SK-N-SH (cell line): ENCODE results near the gene DNAJB8. TPM values are rescaled to one million over a fixed set of nuclear protein-coding genes. Genes with fewer than 3 reads are reported as not detected.
A peak's percentile ranks its signal among the peaks of the same experiment; 100 is the strongest.

Source experiments
- CTCF ChIA-PET: fragments of 300-600, 350-600 bp; formaldehyde crosslinking; extraction: SDS; loops from one replicate; lab custom pipeline; 2021; lab: Yijun Ruan, JAX
- POLR2A ChIA-PET: fragments of 350-600 bp; sonication (Branson Sonifier 250); formaldehyde crosslinking; extraction: SDS; loops from one replicate; lab custom pipeline; 2020; ENCODE audit warnings: antibody characterized with exemption, inconsistent platforms; lab: Yijun Ruan, JAX
- DNase-seq: peaks from one replicate; pipeline ENCODE4 v3.0.0; 2012
- H2AFZ ChIP-seq: fragments of 200-600 bp; sonication (generic); 2 replicates; pipeline ENCODE4 v1.8.1; 2016; ENCODE audit warnings: antibody characterized with exemption, mild to moderate bottlenecking, low read depth
- H3F3A ChIP-seq: fragments of 200-600 bp; sonication (generic); replicated peaks from 2 replicates; pipeline ENCODE3; 2016; ENCODE audit warnings: antibody characterized with exemption, mild to moderate bottlenecking; ENCODE audit not compliant: insufficient read depth
- H3K27ac ChIP-seq, 2 experiments: fragments of 200-500 bp in 1 of 2; fragments of 200-600 bp in 1 of 2; sonication (Bioruptor generic) in 1 of 2; sonication (generic), shearing (Covaris generic) in 1 of 2; 2 replicates each; pipeline versions ENCODE4 v1.5.1 to v1.6.1; 2014 to 2016; ENCODE audit warnings: low read depth in 2 of 2, inconsistent platforms in 1 of 2, low read length in 1 of 2, mild to moderate bottlenecking in 1 of 2, mixed read lengths in 1 of 2
- H3K27me3 ChIP-seq: fragments of 200-600 bp; sonication (generic), shearing (Covaris generic); 2 replicates; pipeline ENCODE4 v1.6.1; 2016; ENCODE audit warnings: mixed run types; ENCODE audit not compliant: insufficient read depth
- H3K36me3 ChIP-seq, 2 experiments: fragments of 200-500 bp in 1 of 2; fragments of 200-600 bp in 1 of 2; sonication (Bioruptor generic) in 1 of 2; sonication (generic) in 1 of 2; replicated peaks in 1 of 2; 2 replicates each; pipeline versions ENCODE3 to v1.5.1; 2014 to 2016; ENCODE audit warnings: low read length in 1 of 2, mild to moderate bottlenecking in 1 of 2; ENCODE audit not compliant: insufficient read depth in 2 of 2, control insufficient read depth in 1 of 2
- H3K4me1 ChIP-seq, 2 experiments: fragments of 200-500 bp in 1 of 2; fragments of 200-600 bp in 1 of 2; sonication (Bioruptor generic) in 1 of 2; sonication (generic), shearing (Covaris generic) in 1 of 2; 2 replicates each; pipeline versions ENCODE4 v1.5.1 to v1.6.1; 2014 to 2016; ENCODE audit warnings: low read depth in 1 of 2, low read length in 1 of 2, mixed run types in 1 of 2; ENCODE audit not compliant: insufficient read depth in 2 of 2, control insufficient read depth in 1 of 2
- H3K4me2 ChIP-seq: fragments of 200-600 bp; sonication (generic), shearing (Covaris generic); 2 replicates; pipeline ENCODE4 v1.6.1; 2017; ENCODE audit warnings: mixed run types
- H3K4me3 ChIP-seq, 2 experiments: fragments of 200-500 bp in 1 of 2; fragments of 200-600 bp in 1 of 2; sonication (Bioruptor generic) in 1 of 2; sonication (generic), shearing (Covaris generic) in 1 of 2; 2 replicates each; pipeline versions ENCODE4 v1.5.1 to v1.8.1; 2014 to 2016; ENCODE audit warnings: low read depth in 2 of 2, inconsistent platforms in 1 of 2, low read length in 1 of 2, mild to moderate bottlenecking in 1 of 2, mixed read lengths in 1 of 2, moderate library complexity in 1 of 2
- H3K79me2 ChIP-seq: fragments of 200-600 bp; sonication (generic); 2 replicates; pipeline ENCODE4 v1.8.1; 2017; ENCODE audit warnings: mild to moderate bottlenecking; ENCODE audit not compliant: insufficient read depth
- H3K9ac ChIP-seq: fragments of 200-600 bp; sonication (generic); 2 replicates; pipeline ENCODE4 v1.6.1; 2017; ENCODE audit warnings: mixed run types
- H3K9me2 ChIP-seq: fragments of 200-600 bp; sonication (generic); 2 replicates; pipeline ENCODE4 v1.6.1; 2017; ENCODE audit warnings: mixed run types
- H3K9me3 ChIP-seq: fragments of 200-600 bp; sonication (generic); 2 replicates; pipeline ENCODE4 v1.6.1; 2017; ENCODE audit warnings: mixed run types, mild to moderate bottlenecking, moderate library complexity
- H4K20me1 ChIP-seq: fragments of 200-600 bp; sonication (generic); 2 replicates; pipeline ENCODE4 v1.6.1; 2017; ENCODE audit warnings: mild to moderate bottlenecking, mixed run types; ENCODE audit not compliant: insufficient read depth
- CHD2 ChIP-seq: fragments of 150-350 bp; IDR thresholded peaks from 2 replicates; pipeline ENCODE4 v1.6.1; 2018; ENCODE audit warnings: low read length; ENCODE audit not compliant: partially characterized antibody
- CTCF ChIP-seq: fragments of 200-600 bp; sonication (generic); IDR thresholded peaks from 2 replicates; pipeline ENCODE4 v1.6.1; 2017; ENCODE audit warnings: antibody characterized with exemption, mild to moderate bottlenecking, moderate library complexity
- ELF1 ChIP-seq: IDR thresholded peaks from 2 replicates; pipeline ENCODE4 v1.4.0; 2012
- FOXM1 ChIP-seq: IDR thresholded peaks from 2 replicates; pipeline ENCODE4 v1.4.0; 2012; ENCODE audit warnings: low read depth, mild to moderate bottlenecking
- GABPA ChIP-seq: IDR thresholded peaks from 2 replicates; pipeline ENCODE4 v1.4.0; 2012; ENCODE audit warnings: low read depth, mild to moderate bottlenecking
- GATA2 ChIP-seq: sonication (generic); formaldehyde crosslinking; IDR thresholded peaks from 2 replicates; pipeline ENCODE4 v1.5.0; 2020; ENCODE audit warnings: mild to moderate bottlenecking, missing genetic modification reagents
- MAX ChIP-seq: IDR thresholded peaks from 2 replicates; pipeline ENCODE4 v1.4.0; 2012; ENCODE audit warnings: low read depth
- MEF2A ChIP-seq: IDR thresholded peaks from 2 replicates; pipeline ENCODE4 v1.4.0; 2012; ENCODE audit warnings: low read depth, borderline replicate concordance
- NRF1 ChIP-seq: IDR thresholded peaks from 2 replicates; pipeline ENCODE4 v1.6.1; 2012; ENCODE audit warnings: low read depth, mild to moderate bottlenecking, low read length
- RAD21 ChIP-seq: IDR thresholded peaks from 2 replicates; pipeline ENCODE4 v1.6.1; 2012; ENCODE audit warnings: mild to moderate bottlenecking, low read length
- RCOR1 ChIP-seq: fragments of 150-350 bp; IDR thresholded peaks from 2 replicates; pipeline ENCODE4 v1.6.1; 2017; ENCODE audit warnings: antibody characterized with exemption, low read length
- REST ChIP-seq: IDR thresholded peaks from 2 replicates; pipeline ENCODE4 v1.6.1; 2012; ENCODE audit warnings: mild to moderate bottlenecking, low read depth, low read length, moderate library complexity
- RXRA ChIP-seq: IDR thresholded peaks from 2 replicates; pipeline ENCODE4 v1.4.0; 2012; ENCODE audit warnings: low read depth, mild to moderate bottlenecking, borderline replicate concordance
- USF1 ChIP-seq: IDR thresholded peaks from 2 replicates; pipeline ENCODE4 v1.4.0; 2012; ENCODE audit warnings: low read depth, borderline replicate concordance
- WGBS: methylation state at CpG from one replicate; pipeline ENCODE4 v1.1.6; 2017; ENCODE audit warnings: low lambda C conversion rate; 5-methylcytosine and 5-hydroxymethylcytosine counted together
- polyA plus RNA-seq, 3 experiments: library from polyadenylated mRNA; depleted of rRNA; stranded (reverse); fragments of >200 nt; gene quantifications; 2 replicates each; pipeline ENCODE4 v1.2.3, GENCODE V29; 2012

Gene DNAJB8
- polyA plus RNA-seq, 1 of the 3 experiments (the other 2 are of a cell fraction) = not detected

GRCh38 chr3:128505771-128506170, 39.1 kb upstream of the DNAJB8 start:
- Histone ChIP-seq H4K20me1 (no peaks in the 10 kb centered on the region), H2AFZ (no peak overlapping the region), H3K4me1 (no peaks in the 10 kb centered on the region), H3K27me3 (no peaks in the 10 kb centered on the region), H3K9me3 (no peaks in the 10 kb centered on the region), H3K9me2 (no peaks in the 10 kb centered on the region), H3K27ac (no peak overlapping the region)
- POLR2A ChIA-PET = interaction anchor here (1.4 to 1.5 kb wide), 2 partner anchors 13 to 16 kb away, joined by 3 to 5 read pairs; partner anchors contain the start of gene GATA2
- TF ChIP-seq USF1 (peak; percentile 51; the same call in 1 of the 2 replicates), CTCF (no peak)
- TF ChIP-seq, all 33 proteins: peak for 1
- H3K9ac ChIP-seq = no peak overlapping the region
- DNase-seq = no peak
- no peak overlapping the region for H3K4me2 ChIP-seq
- H3K36me3 ChIP-seq = no peaks in the 10 kb centered on the region
- 100% methylated on average over 3 of the region's 3 CpGs for WGBS
- no peaks in the 10 kb centered on the region for H3F3A ChIP-seq
- H3K79me2 ChIP-seq = no peaks in the 10 kb centered on the region
- H3K4me3 ChIP-seq = no peak overlapping the region
- CTCF ChIA-PET = interaction anchor here (0.9 to 2.7 kb wide), 6 partner anchors 9 to 449 kb away, joined by 3 to 14 read pairs (median 4); no protein-coding TSS in a partner anchor

GRCh38 chr3:128504963-128505730, 38.5 kb upstream of the DNAJB8 start:
- ChIA-PET POLR2A (interaction anchor here (1.4 kb wide), 1 partner anchor 15 kb away, joined by 3 read pairs; no protein-coding TSS in a partner anchor), CTCF (interaction anchor here (0.9 to 2.7 kb wide), 5 partner anchors 8 to 103 kb away, joined by 3 to 14 read pairs (median 5); no protein-coding TSS in a partner anchor)
- Histone ChIP-seq H3K4me2 (no peak overlapping the region), H2AFZ (no peak overlapping the region), H3K36me3 (no peaks in the 10 kb centered on the region), H3K27ac (no peak overlapping the region), H3K9ac (no peak overlapping the region), H3K9me2 (no peaks in the 10 kb centered on the region), H3K79me2 (no peaks in the 10 kb centered on the region), H3K9me3 (no peaks in the 10 kb centered on the region), H3K4me3 (no peak overlapping the region), H4K20me1 (no peaks in the 10 kb centered on the region), H3K27me3 (no peaks in the 10 kb centered on the region), H3K4me1 (no peaks in the 10 kb centered on the region), H3F3A (no peaks in the 10 kb centered on the region)
- TF ChIP-seq RCOR1 (no peak), MAX (no peak), GATA2 (no peak), RAD21 (no peak), MEF2A (no peak), CHD2 (no peak), RXRA (no peak), GABPA (no peak), REST (no peak), FOXM1 (no peak), NRF1 (no peak), ELF1 (no peak)
- 83% methylated on average over 11 of the region's 12 CpGs for WGBS
- no peak for DNase-seq
